Breast epithelium (tissue), 4 donors: ENCODE measurements around the gene ASPG. TPM values are rescaled to one million over a fixed set of nuclear protein-coding genes. Genes with fewer than 3 reads are reported as not detected.

Source experiments
- DNase-seq, 2 donors: peaks; one replicate each; pipeline ENCODE4 v3.0.0-alpha.2; 2019; ENCODE audit warnings: low spot score in 2 of 2
- H3K27ac ChIP-seq, 2 donors: fragments of 200-600 bp; sonication (generic) in 1 of 2; one replicate each; pipeline ENCODE4 v1.5.1; 2016 to 2019; ENCODE audit warnings: mild to moderate bottlenecking in 1 of 2
- H3K27me3 ChIP-seq, 2 donors: fragments of 200-600 bp; sonication (generic) in 1 of 2; one replicate each; pipeline versions ENCODE4 v1.5.1 to v1.6.0; 2017 to 2019; ENCODE audit warnings: control low read depth in 1 of 2, mild to moderate bottlenecking in 1 of 2
- H3K36me3 ChIP-seq: fragments of 200-600 bp; one replicate; pipeline ENCODE4 v1.5.1; 2019
- H3K4me1 ChIP-seq, 2 donors: fragments of 200-600 bp; sonication (generic); one replicate each; pipeline ENCODE4 v1.5.1; 2016 to 2019; ENCODE audit warnings: control low read depth in 1 of 2
- H3K4me3 ChIP-seq, 3 donors: fragments of 200-600 bp; sonication (generic); 1 replicate in 2 of 3; 2 replicates in 1 of 3; pipeline ENCODE4 v1.5.1; 2016 to 2019; ENCODE audit warnings: mild to moderate bottlenecking in 3 of 3, moderate library complexity in 2 of 3
- H3K9me3 ChIP-seq, 2 donors: fragments of 200-600 bp; sonication (generic) in 1 of 2; one replicate each; pipeline ENCODE4 v1.5.1; 2016 to 2019; ENCODE audit warnings: control low read depth in 1 of 2
- CTCF ChIP-seq, 3 donors: fragments of 450-650 bp; IDR thresholded peaks; one replicate each; pipeline ENCODE4 v1.5.1; 2016 to 2017; ENCODE audit warnings: antibody characterized with exemption in 3 of 3, mild to moderate bottlenecking in 3 of 3, moderate library complexity in 3 of 3
- POLR2A ChIP-seq: fragments of 450-650 bp; IDR thresholded peaks from one replicate; pipeline ENCODE4 v1.6.1; 2016; ENCODE audit warnings: antibody characterized with exemption, mild to moderate bottlenecking, moderate library complexity
- POLR2AphosphoS5 ChIP-seq, 3 donors: sonication (generic); formaldehyde crosslinking; IDR thresholded peaks; one replicate each; pipeline ENCODE4 v1.6.1; 2017; ENCODE audit warnings: antibody characterized with exemption in 3 of 3
- intact Hi-C: fragments of 100-400 bp; cut with DNase I; formaldehyde crosslinking; loops from one replicate; pipeline ENCODE4 v1.15.1; 2023; ENCODE audit warnings: low total_unique reads
- total RNA-seq, 3 donors: library from RNA; depleted of rRNA; stranded (reverse); fragments of >200 nt; gene quantifications; one replicate each; pipeline ENCODE4 v1.1.0, GENCODE V29; 2016

Gene ASPG
- total RNA-seq, 3 donors from 2014 or later, result 0.15 to 0.33 TPM; not detected in 1

- H3K9me3 ChIP-seq, result no peaks in the 10 kb centered on the region
- no peak for DNase-seq
- H3K27ac ChIP-seq, result no peak overlapping the region
- H3K36me3 ChIP-seq, result no peaks in the 10 kb centered on the region
- H3K4me1 ChIP-seq, result no peaks in the 10 kb centered on the region
- peaks cover 0 to 40% of the 10 kb centered on the region in 2 donors for H3K27me3 ChIP-seq
- intact Hi-C loops, result loop anchor here (10.0 kb wide), 1 partner anchor 471 kb away; no protein-coding TSS in a partner anchor
- TF ChIP-seq CTCF (IDR thresholded peaks at IDR 0.05) (no peak), POLR2AphosphoS5 (IDR thresholded peaks at IDR 0.05) (no peak), POLR2A (no peak)
- no peak overlapping the region for H3K4me3 ChIP-seq
These were observed 8.0 kb downstream of the ASPG start for GRCh38 chr14:104093366-104094055.

- Histone ChIP-seq H3K9me3 (no peaks in the 10 kb centered on the region), H3K4me3 (no peak overlapping the region), H3K27ac (no peak overlapping the region), H3K27me3 (peaks cover 0 to 40% of the 10 kb centered on the region in 2 donors), H3K36me3 (no peaks in the 10 kb centered on the region), H3K4me1 (no peaks in the 10 kb centered on the region)
- TF ChIP-seq POLR2AphosphoS5 (IDR thresholded peaks at IDR 0.05) (no peak), POLR2A (no peak), CTCF (IDR thresholded peaks at IDR 0.05) (no peak)
- intact Hi-C loops, result loop anchor here (10.0 kb wide), 1 partner anchor 471 kb away; no protein-coding TSS in a partner anchor
- no peak for DNase-seq
These were observed 8.7 kb downstream of the ASPG start for GRCh38 chr14:104094056-104094708.

- H3K27ac ChIP-seq, result no peak overlapping the region
- TF ChIP-seq CTCF (IDR thresholded peaks at IDR 0.05) (peak; percentile 51 to 84 (median 72)), POLR2A (no peak), POLR2AphosphoS5 (IDR thresholded peaks at IDR 0.05) (no peak)
- H3K4me1 ChIP-seq, result no peaks in the 10 kb centered on the region
- intact Hi-C loops, result loop anchor here (10.0 kb wide), 1 partner anchor 470 kb away; no protein-coding TSS in a partner anchor
- peaks cover 0 to 40% of the 10 kb centered on the region in 2 donors for H3K27me3 ChIP-seq
- H3K9me3 ChIP-seq, result no peaks in the 10 kb centered on the region
- DNase-seq, result peak in 1 of 2 donors; percentile 83
- no peaks in the 10 kb centered on the region for H3K36me3 ChIP-seq
- no peak overlapping the region for H3K4me3 ChIP-seq
These were observed 9.4 kb downstream of the ASPG start for GRCh38 chr14:104094709-104095425.

GRCh38 chr14:104095426-104096310 lies 10.2 kb downstream of the ASPG start:
- no peaks in the 10 kb centered on the region for H3K36me3 ChIP-seq
- no peak for TF ChIP-seq POLR2AphosphoS5 (IDR thresholded peaks at IDR 0.05)
- TF ChIP-seq POLR2A, result no peak
- TF ChIP-seq CTCF (IDR thresholded peaks at IDR 0.05), result no peak
- peaks cover 0 to 40% of the 10 kb centered on the region in 2 donors for H3K27me3 ChIP-seq
- H3K4me3 ChIP-seq, result no peak overlapping the region
- intact Hi-C loops, result loop anchor here (10.0 kb wide), 1 partner anchor 469 kb away; no protein-coding TSS in a partner anchor
- no peak overlapping the region for H3K27ac ChIP-seq
- DNase-seq, result no peak
- peaks cover 0 to 1% of the 10 kb centered on the region in 2 donors for H3K4me1 ChIP-seq
- no peaks in the 10 kb centered on the region for H3K9me3 ChIP-seq
